Parathyroid adenoma (tissue), 2 donors: ENCODE results near the gene CNOT1.

Experiments
- H2AFZ ChIP-seq: fragments of 300-600 bp; sonication (generic); one replicate; pipeline ENCODE4 v1.7.0; 2017; ENCODE audit warnings: antibody characterized with exemption, mild to moderate bottlenecking
- H3K27ac ChIP-seq: fragments of 300-600 bp; sonication (generic); one replicate; pipeline ENCODE4 v1.7.0; 2017
- H3K27me3 ChIP-seq: fragments of 300-600 bp; sonication (generic); one replicate; pipeline ENCODE4 v1.7.0; 2017; ENCODE audit warnings: low read length; ENCODE audit not compliant: control insufficient read depth, insufficient read depth
- H3K36me3 ChIP-seq: fragments of 300-600 bp; sonication (generic); one replicate; pipeline ENCODE4 v1.7.0; 2017; ENCODE audit warnings: low read length; ENCODE audit not compliant: control insufficient read depth, insufficient read depth
- H3K4me1 ChIP-seq: fragments of 300-600 bp; sonication (generic); one replicate; pipeline ENCODE4 v1.7.0; 2017; ENCODE audit warnings: control low read depth
- H3K4me2 ChIP-seq: fragments of 300-600 bp; sonication (generic); one replicate; pipeline ENCODE4 v1.7.0; 2017; ENCODE audit warnings: low read length
- H3K4me3 ChIP-seq: fragments of 300-600 bp; sonication (generic); one replicate; pipeline ENCODE4 v1.7.0; 2017; ENCODE audit warnings: low read depth, low read length
- H3K79me2 ChIP-seq: fragments of 300-600 bp; sonication (generic); one replicate; pipeline ENCODE4 v1.7.0; 2017; ENCODE audit warnings: control low read depth
- H3K9ac ChIP-seq: fragments of 300-600 bp; sonication (generic); one replicate; pipeline ENCODE4 v1.7.0; 2017; ENCODE audit warnings: mild to moderate bottlenecking
- H3K9me3 ChIP-seq: fragments of 300-600 bp; sonication (generic); one replicate; pipeline ENCODE4 v1.7.0; 2017; ENCODE audit warnings: low read length; ENCODE audit not compliant: control insufficient read depth
- CTCF ChIP-seq: fragments of 300-600 bp; sonication (generic); IDR thresholded peaks from one replicate; pipeline ENCODE4 v1.7.0; 2017; ENCODE audit warnings: antibody characterized with exemption, mild to moderate bottlenecking
- donor health status: primary hyperparathyroidism.

The CNOT1 gene

GRCh38 chr16:58563775-58564174, 65.9 kb downstream of the CNOT1 start:
- Histone ChIP-seq H2AFZ (no peak overlapping the region), H3K9ac (no peak overlapping the region), H3K79me2 (peaks cover 28% of the 10 kb centered on the region), H3K9me3 (no peaks in the 10 kb centered on the region), H3K36me3 (no peaks in the 10 kb centered on the region), H3K4me2 (no peak overlapping the region), H3K4me1 (no peaks in the 10 kb centered on the region), H3K27me3 (no peaks in the 10 kb centered on the region), H3K4me3 (no peak overlapping the region), H3K27ac (no peak overlapping the region)
- TF ChIP-seq CTCF = no peak

- TF ChIP-seq CTCF = no peak
- Histone ChIP-seq H3K4me2 (no peak overlapping the region), H3K4me1 (no peaks in the 10 kb centered on the region), H3K79me2 (peaks cover 32% of the 10 kb centered on the region), H3K27me3 (no peaks in the 10 kb centered on the region), H2AFZ (no peak overlapping the region), H3K9me3 (no peaks in the 10 kb centered on the region), H3K27ac (no peak overlapping the region), H3K36me3 (no peaks in the 10 kb centered on the region), H3K9ac (no peak overlapping the region), H3K4me3 (no peak overlapping the region)
Measured at GRCh38 chr16:58563235-58563634, 66.4 kb downstream of the CNOT1 start.

- no peaks in the 10 kb centered on the region for H3K36me3 ChIP-seq
- no peak for TF ChIP-seq CTCF
Measured at GRCh38 chr16:58556678-58557077, 72.9 kb downstream of the CNOT1 start.

GRCh38 chr16:58551496-58551895, 78.1 kb downstream of the CNOT1 start:
- Histone ChIP-seq H3K9ac (no peak overlapping the region), H3K79me2 (no peaks in the 10 kb centered on the region), H3K36me3 (no peaks in the 10 kb centered on the region), H3K4me3 (no peak overlapping the region), H3K4me2 (no peak overlapping the region), H3K4me1 (no peaks in the 10 kb centered on the region), H3K9me3 (no peaks in the 10 kb centered on the region), H3K27me3 (no peaks in the 10 kb centered on the region), H3K27ac (no peak overlapping the region), H2AFZ (no peak overlapping the region)
- TF ChIP-seq CTCF = no peak

More at GRCh38 chr16:58556678-58557077, 72.9 kb downstream of the CNOT1 start:
- H3K9ac ChIP-seq = no peak overlapping the region
- no peaks in the 10 kb centered on the region for H3K4me1 ChIP-seq
- no peaks in the 10 kb centered on the region for H3K27me3 ChIP-seq
- no peak overlapping the region for H2AFZ ChIP-seq
- H3K4me3 ChIP-seq = no peak overlapping the region
- peaks cover 18% of the 10 kb centered on the region for H3K79me2 ChIP-seq
- H3K27ac ChIP-seq = no peak overlapping the region
- no peak overlapping the region for H3K4me2 ChIP-seq
- H3K9me3 ChIP-seq = no peaks in the 10 kb centered on the region

- H3K79me2 ChIP-seq = peaks cover 2% of the 10 kb centered on the region
- no peak overlapping the region for H2AFZ ChIP-seq
- no peak for TF ChIP-seq CTCF
- H3K9ac ChIP-seq = no peak overlapping the region
- H3K4me3 ChIP-seq = no peak overlapping the region
- no peaks in the 10 kb centered on the region for H3K36me3 ChIP-seq
- H3K9me3 ChIP-seq = no peaks in the 10 kb centered on the region
- H3K4me2 ChIP-seq = no peak overlapping the region
- H3K27me3 ChIP-seq = no peaks in the 10 kb centered on the region
- H3K27ac ChIP-seq = no peak overlapping the region
- no peaks in the 10 kb centered on the region for H3K4me1 ChIP-seq
Measured at GRCh38 chr16:58548378-58548777, 81.2 kb downstream of the CNOT1 start.
